Nephron (organoid): ENCODE measurements around the gene DDIAS.

Experiments used
- H3K27ac Mint-ChIP-seq, 3 experiments: 2 replicates each; pipeline ENCODE4 v1.8.0; 2020; ENCODE audit warnings: mixed read lengths in 3 of 3, mild to moderate bottlenecking in 2 of 3, moderate library complexity in 1 of 3
- H3K27me3 Mint-ChIP-seq: 2 replicates; pipeline ENCODE4 v1.8.0; 2021; ENCODE audit warnings: low read depth, mild to moderate bottlenecking, moderate library complexity, mixed read lengths
- H3K36me3 Mint-ChIP-seq: 2 replicates; pipeline ENCODE4 v1.8.0; 2020; ENCODE audit warnings: low read depth, mixed read lengths
- H3K4me1 Mint-ChIP-seq: 2 replicates; pipeline ENCODE4 v1.8.0; 2020; ENCODE audit warnings: mixed read lengths
- H3K4me3 Mint-ChIP-seq, 3 experiments: 2 replicates each; pipeline ENCODE4 v1.8.0; 2020; ENCODE audit warnings: mild to moderate bottlenecking in 3 of 3, mixed read lengths in 3 of 3, moderate library complexity in 2 of 3
- H3K9me3 Mint-ChIP-seq: 2 replicates; pipeline ENCODE4 v1.8.0; 2020; ENCODE audit warnings: mixed read lengths
- TF ChIP-seq, protein P1 (sequence below), 3 experiments: fragments of 200-600 bp; sonication (generic); IDR thresholded peaks; one replicate each; pipeline ENCODE4 v1.5.0; 2021; ENCODE audit warnings: antibody characterized with exemption in 3 of 3; ENCODE audit not compliant: unreplicated experiment in 3 of 3

The DDIAS gene

DNA sequence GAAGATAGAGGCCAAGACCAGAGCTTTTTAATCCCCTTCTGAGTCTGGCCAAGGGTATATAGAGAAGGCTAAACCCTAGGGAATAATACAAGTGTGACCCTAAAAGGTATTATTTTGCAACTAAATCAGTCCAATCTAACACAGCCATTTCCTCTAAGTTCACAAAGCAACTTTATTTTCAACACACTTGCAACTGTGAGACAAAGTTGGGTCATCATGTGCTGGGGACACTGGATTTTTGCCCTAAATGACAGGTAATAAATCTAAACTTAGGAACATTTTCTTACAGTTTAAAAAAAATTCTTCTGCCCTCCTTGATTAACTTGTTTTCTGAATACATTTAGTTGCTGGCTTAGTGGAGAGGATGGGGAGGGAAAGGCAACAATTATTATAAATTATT is 78.3 kb downstream of the DDIAS start:
- H3K27ac Mint-ChIP-seq, result no peak overlapping the region
- no peak overlapping the region for H3K4me3 Mint-ChIP-seq
- peaks cover 22% of the 10 kb centered on the region for H3K36me3 Mint-ChIP-seq
- H3K4me1 Mint-ChIP-seq, result no peaks in the 10 kb centered on the region
- TF ChIP-seq, protein P1, sequence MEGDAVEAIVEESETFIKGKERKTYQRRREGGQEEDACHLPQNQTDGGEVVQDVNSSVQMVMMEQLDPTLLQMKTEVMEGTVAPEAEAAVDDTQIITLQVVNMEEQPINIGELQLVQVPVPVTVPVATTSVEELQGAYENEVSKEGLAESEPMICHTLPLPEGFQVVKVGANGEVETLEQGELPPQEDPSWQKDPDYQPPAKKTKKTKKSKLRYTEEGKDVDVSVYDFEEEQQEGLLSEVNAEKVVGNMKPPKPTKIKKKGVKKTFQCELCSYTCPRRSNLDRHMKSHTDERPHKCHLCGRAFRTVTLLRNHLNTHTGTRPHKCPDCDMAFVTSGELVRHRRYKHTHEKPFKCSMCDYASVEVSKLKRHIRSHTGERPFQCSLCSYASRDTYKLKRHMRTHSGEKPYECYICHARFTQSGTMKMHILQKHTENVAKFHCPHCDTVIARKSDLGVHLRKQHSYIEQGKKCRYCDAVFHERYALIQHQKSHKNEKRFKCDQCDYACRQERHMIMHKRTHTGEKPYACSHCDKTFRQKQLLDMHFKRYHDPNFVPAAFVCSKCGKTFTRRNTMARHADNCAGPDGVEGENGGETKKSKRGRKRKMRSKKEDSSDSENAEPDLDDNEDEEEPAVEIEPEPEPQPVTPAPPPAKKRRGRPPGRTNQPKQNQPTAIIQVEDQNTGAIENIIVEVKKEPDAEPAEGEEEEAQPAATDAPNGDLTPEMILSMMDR (IDR thresholded peaks at IDR 0.05; ENCODE audit: unreplicated experiment in 3 of 3), result no peak
- no peaks in the 10 kb centered on the region for H3K27me3 Mint-ChIP-seq
- H3K9me3 Mint-ChIP-seq, result no peaks in the 10 kb centered on the region

DNA sequence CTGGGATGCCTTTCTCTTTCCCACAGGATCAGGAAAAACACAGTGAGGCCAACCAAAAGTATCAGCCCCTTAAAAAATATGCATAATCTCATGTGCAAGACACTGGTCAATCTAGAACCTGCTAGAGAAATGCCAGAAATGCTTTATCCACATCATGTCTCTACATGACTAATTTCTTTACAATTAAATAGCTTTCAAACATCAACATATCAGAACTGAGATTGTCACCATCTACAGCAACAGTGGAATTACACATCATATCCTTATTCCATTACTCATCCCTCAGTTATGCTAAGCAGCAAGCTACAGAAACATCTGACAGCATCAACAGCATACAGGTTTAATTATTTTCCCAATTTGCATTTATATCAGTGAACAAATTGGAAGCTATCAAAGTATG is 78.8 kb downstream of the DDIAS start:
- Mint-ChIP-seq H3K4me3 (no peak overlapping the region), H3K9me3 (no peaks in the 10 kb centered on the region)

DNA sequence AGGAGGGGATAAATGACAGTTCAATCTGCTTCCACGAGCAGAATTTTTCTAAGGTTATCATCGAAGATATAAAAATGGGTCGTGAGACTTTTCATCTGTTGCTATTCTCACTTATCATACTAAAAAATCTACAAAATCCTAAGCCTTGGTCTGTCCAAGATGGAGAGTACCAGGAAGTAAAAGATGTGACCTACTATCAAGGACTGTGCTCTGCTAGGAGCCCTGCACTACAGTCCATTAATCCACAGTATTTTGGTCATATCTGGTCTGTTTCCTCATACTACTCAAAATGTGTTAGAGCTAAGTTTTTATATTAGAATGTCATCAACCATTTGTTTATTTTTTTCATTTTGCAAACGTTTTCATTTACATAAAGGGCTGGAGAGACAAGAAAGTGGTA is 79.4 kb downstream of the DDIAS start:
- H3K27me3 Mint-ChIP-seq, result no peaks in the 10 kb centered on the region
- TF ChIP-seq, protein P1 (IDR thresholded peaks at IDR 0.05; ENCODE audit: unreplicated experiment in 3 of 3), result no peak
- H3K27ac Mint-ChIP-seq, result no peak overlapping the region
- no peaks in the 10 kb centered on the region for H3K4me1 Mint-ChIP-seq
- H3K9me3 Mint-ChIP-seq, result no peaks in the 10 kb centered on the region
- H3K36me3 Mint-ChIP-seq, result peaks cover 22% of the 10 kb centered on the region
- no peak overlapping the region for H3K4me3 Mint-ChIP-seq

More for the DNA sequence above, 78.8 kb downstream of the DDIAS start:
- Mint-ChIP-seq H3K4me1 (no peaks in the 10 kb centered on the region), H3K36me3 (peaks cover 22% of the 10 kb centered on the region), H3K27ac (no peak overlapping the region), H3K27me3 (no peaks in the 10 kb centered on the region)
- TF ChIP-seq, protein P1 (IDR thresholded peaks at IDR 0.05; ENCODE audit: unreplicated experiment in 3 of 3), result no peak

DNA sequence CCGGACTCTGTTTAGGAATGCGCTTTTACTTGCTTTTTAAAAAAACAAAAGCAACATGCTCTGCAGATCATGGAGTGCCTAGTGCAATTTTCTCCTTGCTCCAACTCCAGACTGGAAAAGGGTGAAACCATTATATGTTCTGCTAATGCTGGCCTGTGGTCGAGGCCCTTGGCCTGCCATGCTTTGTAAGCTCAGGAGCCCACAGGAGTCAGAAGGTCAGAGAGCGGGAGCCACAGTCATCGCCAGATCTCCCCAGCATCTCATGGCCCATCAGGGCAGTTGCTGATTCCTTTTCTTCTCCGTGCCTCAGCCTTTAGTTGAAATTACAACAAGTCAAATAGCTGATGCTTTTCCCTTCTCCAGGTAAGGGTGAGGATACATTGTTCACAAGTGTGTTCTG is 80.3 kb downstream of the DDIAS start:
- TF ChIP-seq, protein P1 (IDR thresholded peaks at IDR 0.05; ENCODE audit: unreplicated experiment in 3 of 3), result no peak
- Mint-ChIP-seq H3K4me1 (peaks cover 1% of the 10 kb centered on the region), H3K36me3 (peaks cover 22% of the 10 kb centered on the region), H3K27me3 (no peaks in the 10 kb centered on the region), H3K27ac (no peak overlapping the region), H3K9me3 (no peaks in the 10 kb centered on the region), H3K4me3 (no peak overlapping the region)
